ENCODE measurements around the gene DTD1.

The DTD1 gene

GRCh38 chr20:18571578-18571977, 16.3 kb upstream of the DTD1 start:
- no peaks in the 10 kb centered on the region for H3F3A ChIP-seq (ENCODE audit: insufficient read depth)
- H3K27me3 ChIP-seq (ENCODE audit: low read length), result no peaks in the 10 kb centered on the region
- H3K9ac ChIP-seq (ENCODE audit: low read length), result no peak overlapping the region
- H3K27ac ChIP-seq (ENCODE audit: low read depth, low read length), result no peak overlapping the region
- H2AFZ ChIP-seq (ENCODE audit: low read depth, low read length, severe bottlenecking), result no peak overlapping the region
- no peaks in the 10 kb centered on the region for H4K20me1 ChIP-seq (ENCODE audit: low read depth, low read length)
- H3K4me2 ChIP-seq (ENCODE audit: low read depth, low read length, poor library complexity, severe bottlenecking), result no peak overlapping the region
- peaks cover 18% of the 10 kb centered on the region for H3K79me2 ChIP-seq (ENCODE audit: insufficient read depth, low read length)
- TF ChIP-seq CTCF (IDR thresholded peaks at IDR 0.05; ENCODE audit: insufficient read depth, low read length, poor library complexity, severe bottlenecking) (no peak), EZH2phosphoT487 (conservative IDR thresholded peaks at IDR 0.05; ENCODE audit: low read length) (no peak)
- no peaks in the 10 kb centered on the region for H3K9me3 ChIP-seq (ENCODE audit: insufficient read depth, low read length)
- no peaks in the 10 kb centered on the region for H3K36me3 ChIP-seq (ENCODE audit: low read length)
- H3K9me2 ChIP-seq (replicated peaks; ENCODE audit: insufficient read depth, low read length), result no peaks in the 10 kb centered on the region
- no peak overlapping the region for H3K4me3 ChIP-seq (ENCODE audit: insufficient read depth, low read length, poor library complexity, severe bottlenecking)

DNA sequence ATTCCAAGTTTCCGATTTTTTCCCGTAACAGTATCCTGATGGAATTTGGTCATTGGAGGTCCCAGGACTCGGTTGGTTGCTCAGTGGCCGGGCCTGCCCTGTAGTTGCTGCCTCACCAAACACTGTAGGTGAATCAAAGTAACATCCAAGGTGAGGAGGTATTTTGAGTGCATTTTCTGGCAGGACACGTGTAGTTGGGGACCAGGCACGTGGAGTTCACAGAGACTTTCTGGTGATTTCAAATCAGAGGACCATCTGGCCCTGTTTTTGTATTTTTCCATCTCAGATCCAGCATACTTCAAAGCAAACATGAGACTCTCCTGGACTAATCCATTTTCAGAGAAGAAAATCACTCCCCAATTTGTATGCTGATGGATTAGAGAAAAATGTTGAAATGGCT, 9.9 kb upstream of the DTD1 start:
- no peaks in the 10 kb centered on the region for H3F3A ChIP-seq (ENCODE audit: insufficient read depth)
- no peak overlapping the region for H2AFZ ChIP-seq (ENCODE audit: low read depth, low read length, severe bottlenecking)
- H3K27me3 ChIP-seq (ENCODE audit: low read length), result no peaks in the 10 kb centered on the region
- TF ChIP-seq CTCF (IDR thresholded peaks at IDR 0.05; ENCODE audit: insufficient read depth, low read length, poor library complexity, severe bottlenecking), result no peak
- H3K27ac ChIP-seq (ENCODE audit: low read depth, low read length), result no peak overlapping the region
- no peaks in the 10 kb centered on the region for H4K20me1 ChIP-seq (ENCODE audit: low read depth, low read length)
- H3K9me2 ChIP-seq (replicated peaks; ENCODE audit: insufficient read depth, low read length), result no peaks in the 10 kb centered on the region
- H3K36me3 ChIP-seq (ENCODE audit: low read length), result no peaks in the 10 kb centered on the region
- H3K4me3 ChIP-seq (ENCODE audit: insufficient read depth, low read length, poor library complexity, severe bottlenecking), result no peak overlapping the region
- H3K9ac ChIP-seq (ENCODE audit: low read length), result no peak overlapping the region
- no peaks in the 10 kb centered on the region for H3K9me3 ChIP-seq (ENCODE audit: insufficient read depth, low read length)
- H3K79me2 ChIP-seq (ENCODE audit: insufficient read depth, low read length), result no peaks in the 10 kb centered on the region
- no peak overlapping the region for H3K4me2 ChIP-seq (ENCODE audit: low read depth, low read length, poor library complexity, severe bottlenecking)

- Histone ChIP-seq H3K27ac (ENCODE audit: low read depth, low read length) (no peak overlapping the region), H3K79me2 (ENCODE audit: insufficient read depth, low read length) (no peaks in the 10 kb centered on the region), H3K27me3 (ENCODE audit: low read length) (no peaks in the 10 kb centered on the region), H3K4me2 (ENCODE audit: low read depth, low read length, poor library complexity, severe bottlenecking) (no peak overlapping the region), H3K9me2 (replicated peaks; ENCODE audit: insufficient read depth, low read length) (no peaks in the 10 kb centered on the region), H3K36me3 (ENCODE audit: low read length) (no peaks in the 10 kb centered on the region), H3K9ac (ENCODE audit: low read length) (no peak overlapping the region), H3K4me3 (ENCODE audit: insufficient read depth, low read length, poor library complexity, severe bottlenecking) (no peak overlapping the region), H2AFZ (ENCODE audit: low read depth, low read length, severe bottlenecking) (no peak overlapping the region), H3K9me3 (ENCODE audit: insufficient read depth, low read length) (no peaks in the 10 kb centered on the region), H4K20me1 (ENCODE audit: low read depth, low read length) (no peaks in the 10 kb centered on the region), H3F3A (ENCODE audit: insufficient read depth) (no peaks in the 10 kb centered on the region)
- TF ChIP-seq EZH2phosphoT487 (conservative IDR thresholded peaks at IDR 0.05; ENCODE audit: low read length) (no peak), CTCF (IDR thresholded peaks at IDR 0.05; ENCODE audit: insufficient read depth, low read length, poor library complexity, severe bottlenecking) (no peak)
Measured at GRCh38 chr20:18578581-18578980, 9.3 kb upstream of the DTD1 start.

DNA sequence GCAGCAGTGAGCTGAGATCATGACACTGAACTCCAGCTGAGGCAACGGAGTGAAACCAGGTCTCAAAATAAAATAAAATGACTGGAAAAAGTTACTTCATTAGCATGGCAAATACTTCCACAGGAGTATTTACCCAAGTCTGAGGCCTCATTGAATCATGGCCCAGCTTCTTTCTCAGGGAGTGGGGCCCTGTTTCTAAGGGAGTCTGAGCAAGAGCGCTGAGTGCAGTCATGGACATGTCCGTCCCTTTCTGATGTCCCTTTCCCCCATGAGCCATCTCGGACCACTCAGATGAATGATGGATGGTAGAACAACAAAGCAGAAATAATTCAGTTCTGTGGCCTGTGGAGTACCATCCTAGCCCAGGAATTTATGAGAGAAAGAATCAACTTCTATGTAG, 7.8 kb upstream of the DTD1 start:
- TF ChIP-seq EZH2phosphoT487 (conservative IDR thresholded peaks at IDR 0.05; ENCODE audit: low read length) (no peak), CTCF (IDR thresholded peaks at IDR 0.05; ENCODE audit: insufficient read depth, low read length, poor library complexity, severe bottlenecking) (no peak)
- no peak overlapping the region for H3K4me3 ChIP-seq (ENCODE audit: insufficient read depth, low read length, poor library complexity, severe bottlenecking)

More for the DNA sequence above, 7.8 kb upstream of the DTD1 start:
- Histone ChIP-seq H3K4me2 (ENCODE audit: low read depth, low read length, poor library complexity, severe bottlenecking) (no peak overlapping the region), H3K9me3 (ENCODE audit: insufficient read depth, low read length) (no peaks in the 10 kb centered on the region), H3K36me3 (ENCODE audit: low read length) (no peaks in the 10 kb centered on the region), H2AFZ (ENCODE audit: low read depth, low read length, severe bottlenecking) (no peak overlapping the region), H4K20me1 (ENCODE audit: low read depth, low read length) (no peaks in the 10 kb centered on the region), H3K9ac (ENCODE audit: low read length) (no peak overlapping the region), H3K27me3 (ENCODE audit: low read length) (no peaks in the 10 kb centered on the region), H3K79me2 (ENCODE audit: insufficient read depth, low read length) (no peaks in the 10 kb centered on the region), H3K27ac (ENCODE audit: low read depth, low read length) (no peak overlapping the region), H3K9me2 (replicated peaks; ENCODE audit: insufficient read depth, low read length) (no peaks in the 10 kb centered on the region), H3F3A (ENCODE audit: insufficient read depth) (no peaks in the 10 kb centered on the region)

Measured in SU-DHL-6 (cell line).